ENCODE results near the gene TDO2.
"Not testable (repeated sequence)": the region's sequence is repeated elsewhere in the genome, so short reads cannot be mapped to it uniquely, and the experiment has no call there.

Gene TDO2

GRCh38 chr4:155885666-155886065 lies 17.8 kb upstream of the TDO2 start:
- H3K9me3 ChIP-seq (ENCODE audit: control insufficient read depth in 1 of 2, low read length in 2 of 2): no peaks in the 10 kb centered on the region
- no peak overlapping the region for H3K4me3 ChIP-seq (ENCODE audit: low read depth in 1 of 2, low read length in 2 of 2)
- no peaks in the 10 kb centered on the region for H3K4me1 ChIP-seq (ENCODE audit: control insufficient read depth in 1 of 2, insufficient read depth in 2 of 2, low read length in 2 of 2)
- no peak overlapping the region for H3K27ac ChIP-seq (ENCODE audit: low read depth, low read length)
- H3K27me3 ChIP-seq (ENCODE audit: control insufficient read depth in 1 of 2, insufficient read depth in 2 of 2, low read length in 2 of 2): no peaks in the 10 kb centered on the region
- no peaks in the 10 kb centered on the region for H3K36me3 ChIP-seq (ENCODE audit: control insufficient read depth in 1 of 2, insufficient read depth in 2 of 2, low read length in 2 of 2)
- H3K9ac ChIP-seq (ENCODE audit: low read depth in 1 of 2, low read length in 2 of 2): no peak overlapping the region

GRCh38 chr4:155887045-155887444 lies 16.5 kb upstream of the TDO2 start:
- H3K4me1 ChIP-seq (ENCODE audit: control insufficient read depth in 1 of 2, insufficient read depth in 2 of 2, low read length in 2 of 2): no peaks in the 10 kb centered on the region
- H3K9ac ChIP-seq (ENCODE audit: low read depth in 1 of 2, low read length in 2 of 2): no peak overlapping the region
- H3K27ac ChIP-seq (ENCODE audit: low read depth, low read length): no peak overlapping the region

GRCh38 chr4:155887847-155888570 lies 15.5 kb upstream of the TDO2 start:
- Histone ChIP-seq H3K27ac (ENCODE audit: low read depth, low read length) (no peak overlapping the region), H3K4me1 (ENCODE audit: control insufficient read depth in 1 of 2, insufficient read depth in 2 of 2, low read length in 2 of 2) (no peaks in the 10 kb centered on the region), H3K4me3 (ENCODE audit: low read depth in 1 of 2, low read length in 2 of 2) (no peak overlapping the region)

More at GRCh38 chr4:155887045-155887444, 16.5 kb upstream of the TDO2 start:
- Histone ChIP-seq H3K9me3 (ENCODE audit: control insufficient read depth in 1 of 2, low read length in 2 of 2) (no peaks in the 10 kb centered on the region), H3K27me3 (ENCODE audit: control insufficient read depth in 1 of 2, insufficient read depth in 2 of 2, low read length in 2 of 2) (no peaks in the 10 kb centered on the region), H3K4me3 (ENCODE audit: low read depth in 1 of 2, low read length in 2 of 2) (no peak overlapping the region), H3K36me3 (ENCODE audit: control insufficient read depth in 1 of 2, insufficient read depth in 2 of 2, low read length in 2 of 2) (no peaks in the 10 kb centered on the region)

DNA sequence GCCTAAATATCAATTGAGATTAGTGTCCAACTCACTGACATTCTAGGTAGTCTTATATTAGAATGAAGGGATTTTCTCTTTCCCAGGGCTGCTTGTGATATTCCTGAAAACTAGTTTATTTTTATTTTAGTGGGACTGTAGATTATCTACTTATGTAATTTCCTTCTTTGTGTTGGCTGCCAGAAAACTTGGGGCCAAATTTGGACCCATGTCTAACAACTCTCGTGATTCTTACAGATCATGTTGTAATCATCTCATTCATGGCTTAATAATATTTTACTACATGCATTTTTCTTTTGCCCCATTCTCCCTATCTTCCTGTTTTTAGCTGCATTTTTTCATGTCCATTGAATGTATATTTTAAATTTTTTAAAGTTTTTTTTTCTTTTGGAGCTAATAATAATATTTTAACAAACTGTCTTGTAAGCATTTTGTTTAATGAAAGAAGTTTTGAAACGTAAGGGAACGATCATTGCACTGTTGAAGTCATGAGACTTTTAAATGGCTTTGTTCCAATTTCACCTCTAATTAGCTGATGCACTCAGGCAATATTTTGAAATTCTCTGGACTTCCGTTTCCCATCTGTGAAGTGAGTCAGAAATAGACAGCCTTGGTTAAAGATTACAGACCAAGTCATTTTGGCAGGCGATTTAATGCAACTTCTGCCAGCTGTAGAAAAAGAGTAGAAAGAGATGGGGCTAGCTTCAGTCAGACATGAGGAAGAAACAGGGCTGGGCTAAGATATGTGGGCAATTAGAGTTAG lies 14.3 kb upstream of the TDO2 start:
- Histone ChIP-seq H3K27me3 (ENCODE audit: control insufficient read depth in 1 of 2, insufficient read depth in 2 of 2, low read length in 2 of 2) (no peaks in the 10 kb centered on the region), H3K9ac (ENCODE audit: low read depth in 1 of 2, low read length in 2 of 2) (no peak overlapping the region), H3K27ac (ENCODE audit: low read depth, low read length) (no peak overlapping the region), H3K4me3 (ENCODE audit: low read depth in 1 of 2, low read length in 2 of 2) (no peak overlapping the region), H3K4me1 (ENCODE audit: control insufficient read depth in 1 of 2, insufficient read depth in 2 of 2, low read length in 2 of 2) (no peaks in the 10 kb centered on the region), H3K36me3 (ENCODE audit: control insufficient read depth in 1 of 2, insufficient read depth in 2 of 2, low read length in 2 of 2) (no peaks in the 10 kb centered on the region), H3K9me3 (ENCODE audit: control insufficient read depth in 1 of 2, low read length in 2 of 2) (no peaks in the 10 kb centered on the region)

More at GRCh38 chr4:155887847-155888570, 15.5 kb upstream of the TDO2 start:
- no peak overlapping the region for H3K9ac ChIP-seq (ENCODE audit: low read depth in 1 of 2, low read length in 2 of 2)
- H3K36me3 ChIP-seq (ENCODE audit: control insufficient read depth in 1 of 2, insufficient read depth in 2 of 2, low read length in 2 of 2): no peaks in the 10 kb centered on the region
- H3K9me3 ChIP-seq (ENCODE audit: control insufficient read depth in 1 of 2, low read length in 2 of 2): no peaks in the 10 kb centered on the region
- H3K27me3 ChIP-seq (ENCODE audit: control insufficient read depth in 1 of 2, insufficient read depth in 2 of 2, low read length in 2 of 2): no peaks in the 10 kb centered on the region

- Histone ChIP-seq H3K9ac (ENCODE audit: low read depth in 1 of 2, low read length in 2 of 2) (no peak overlapping the region), H3K27ac (ENCODE audit: low read depth, low read length) (no peak overlapping the region), H3K36me3 (ENCODE audit: control insufficient read depth in 1 of 2, insufficient read depth in 2 of 2, low read length in 2 of 2) (no peaks in the 10 kb centered on the region), H3K9me3 (ENCODE audit: control insufficient read depth in 1 of 2, low read length in 2 of 2) (no peaks in the 10 kb centered on the region), H3K27me3 (ENCODE audit: control insufficient read depth in 1 of 2, insufficient read depth in 2 of 2, low read length in 2 of 2) (no peaks in the 10 kb centered on the region), H3K4me1 (ENCODE audit: control insufficient read depth in 1 of 2, insufficient read depth in 2 of 2, low read length in 2 of 2) (no peaks in the 10 kb centered on the region), H3K4me3 (ENCODE audit: low read depth in 1 of 2, low read length in 2 of 2) (no peak overlapping the region)
Observed at GRCh38 chr4:155889946-155890345, 13.6 kb upstream of the TDO2 start.

DNA sequence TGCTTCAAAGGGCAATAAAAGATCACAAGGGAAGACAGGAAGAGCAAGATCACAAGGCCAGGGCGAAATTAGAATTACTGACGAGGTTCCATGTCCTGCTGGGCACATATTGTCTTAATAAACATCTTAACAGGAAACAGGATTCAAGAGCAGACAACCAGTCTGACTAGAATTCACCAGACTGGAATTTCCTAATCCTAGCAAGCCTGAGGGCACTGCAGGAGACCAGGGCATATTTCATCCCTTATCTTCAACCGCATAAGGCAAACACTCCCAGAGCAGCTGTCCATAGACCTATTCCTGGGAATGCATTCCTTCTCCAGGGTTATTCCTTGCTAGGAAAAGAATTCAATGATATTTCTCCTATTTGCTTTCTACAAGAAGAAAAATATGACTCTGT lies 12.4 kb upstream of the TDO2 start:
- Histone ChIP-seq H3K27ac (ENCODE audit: low read depth, low read length) (no peak overlapping the region), H3K9ac (ENCODE audit: low read depth in 1 of 2, low read length in 2 of 2) (no peak overlapping the region), H3K27me3 (ENCODE audit: control insufficient read depth in 1 of 2, insufficient read depth in 2 of 2, low read length in 2 of 2) (no peaks in the 10 kb centered on the region), H3K9me3 (ENCODE audit: control insufficient read depth in 1 of 2, low read length in 2 of 2) (no peaks in the 10 kb centered on the region), H3K4me1 (ENCODE audit: control insufficient read depth in 1 of 2, insufficient read depth in 2 of 2, low read length in 2 of 2) (no peaks in the 10 kb centered on the region), H3K4me3 (ENCODE audit: low read depth in 1 of 2, low read length in 2 of 2) (no peak overlapping the region), H3K36me3 (ENCODE audit: control insufficient read depth in 1 of 2, insufficient read depth in 2 of 2, low read length in 2 of 2) (no peaks in the 10 kb centered on the region)

DNA sequence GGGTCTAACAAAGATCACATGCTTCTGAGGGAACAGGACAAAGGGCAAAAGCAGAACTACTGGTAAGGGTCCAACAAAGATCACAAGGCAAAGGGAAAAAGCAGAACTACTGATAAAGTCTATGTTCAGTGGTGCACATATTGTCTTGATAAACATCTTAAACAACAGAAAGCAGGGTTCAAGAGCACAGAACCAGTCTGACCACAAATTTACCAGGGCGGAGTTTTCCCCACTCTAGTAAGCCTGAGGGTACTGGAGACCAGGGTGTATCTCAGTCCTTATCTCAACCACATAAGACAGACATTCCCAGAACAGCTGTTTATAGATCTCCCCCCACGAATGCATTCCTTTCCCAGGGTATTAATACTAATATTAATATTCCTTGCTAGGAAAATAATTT lies 5.1 kb upstream of the TDO2 start:
- not testable (repeated sequence) for H3K9ac ChIP-seq (ENCODE audit: low read depth in 1 of 2, low read length in 2 of 2); H3K9me3 ChIP-seq (ENCODE audit: control insufficient read depth in 1 of 2, low read length in 2 of 2); H3K27ac ChIP-seq (ENCODE audit: low read depth, low read length); H3K27me3 ChIP-seq (ENCODE audit: control insufficient read depth in 1 of 2, insufficient read depth in 2 of 2, low read length in 2 of 2); H3K4me1 ChIP-seq (ENCODE audit: control insufficient read depth in 1 of 2, insufficient read depth in 2 of 2, low read length in 2 of 2); H3K4me3 ChIP-seq (ENCODE audit: low read depth in 1 of 2, low read length in 2 of 2); H3K36me3 ChIP-seq (ENCODE audit: control insufficient read depth in 1 of 2, insufficient read depth in 2 of 2, low read length in 2 of 2)

GRCh38 chr4:155899891-155900290 lies 3.6 kb upstream of the TDO2 start:
- Histone ChIP-seq H3K9ac (ENCODE audit: low read depth in 1 of 2, low read length in 2 of 2) (no peak overlapping the region), H3K9me3 (ENCODE audit: control insufficient read depth in 1 of 2, low read length in 2 of 2) (no peaks in the 10 kb centered on the region), H3K27ac (ENCODE audit: low read depth, low read length) (no peak overlapping the region), H3K27me3 (ENCODE audit: control insufficient read depth in 1 of 2, insufficient read depth in 2 of 2, low read length in 2 of 2) (no peaks in the 10 kb centered on the region), H3K36me3 (ENCODE audit: control insufficient read depth in 1 of 2, insufficient read depth in 2 of 2, low read length in 2 of 2) (no peaks in the 10 kb centered on the region), H3K4me1 (ENCODE audit: control insufficient read depth in 1 of 2, insufficient read depth in 2 of 2, low read length in 2 of 2) (no peaks in the 10 kb centered on the region), H3K4me3 (ENCODE audit: low read depth in 1 of 2, low read length in 2 of 2) (no peak overlapping the region)

GRCh38 chr4:155900381-155900780 lies 3.1 kb upstream of the TDO2 start:
- no peak overlapping the region for H3K4me3 ChIP-seq (ENCODE audit: low read depth in 1 of 2, low read length in 2 of 2)
- H3K4me1 ChIP-seq (ENCODE audit: control insufficient read depth in 1 of 2, insufficient read depth in 2 of 2, low read length in 2 of 2): no peaks in the 10 kb centered on the region
- no peak overlapping the region for H3K9ac ChIP-seq (ENCODE audit: low read depth in 1 of 2, low read length in 2 of 2)
- no peaks in the 10 kb centered on the region for H3K27me3 ChIP-seq (ENCODE audit: control insufficient read depth in 1 of 2, insufficient read depth in 2 of 2, low read length in 2 of 2)
- H3K27ac ChIP-seq (ENCODE audit: low read depth, low read length): no peak overlapping the region
- no peaks in the 10 kb centered on the region for H3K36me3 ChIP-seq (ENCODE audit: control insufficient read depth in 1 of 2, insufficient read depth in 2 of 2, low read length in 2 of 2)
- no peaks in the 10 kb centered on the region for H3K9me3 ChIP-seq (ENCODE audit: control insufficient read depth in 1 of 2, low read length in 2 of 2)

- Histone ChIP-seq H3K9ac (ENCODE audit: low read depth in 1 of 2, low read length in 2 of 2) (no peak overlapping the region), H3K4me3 (ENCODE audit: low read depth in 1 of 2, low read length in 2 of 2) (no peak overlapping the region), H3K27me3 (ENCODE audit: control insufficient read depth in 1 of 2, insufficient read depth in 2 of 2, low read length in 2 of 2) (no peaks in the 10 kb centered on the region), H3K9me3 (ENCODE audit: control insufficient read depth in 1 of 2, low read length in 2 of 2) (no peaks in the 10 kb centered on the region), H3K36me3 (ENCODE audit: control insufficient read depth in 1 of 2, insufficient read depth in 2 of 2, low read length in 2 of 2) (no peaks in the 10 kb centered on the region), H3K27ac (ENCODE audit: low read depth, low read length) (no peak overlapping the region), H3K4me1 (ENCODE audit: control insufficient read depth in 1 of 2, insufficient read depth in 2 of 2, low read length in 2 of 2) (no peaks in the 10 kb centered on the region)
Observed at GRCh38 chr4:155901013-155901412, 2.5 kb upstream of the TDO2 start.

Measured in duodenal mucosa (tissue), 2 donors.